Activated CD4-positive, alpha-beta T cell treated with anti-CD3 and anti-CD28 coated beads, Interleukin-2, amount 10 ng/mL, durations not matched to agents 24 days and 14 days (primary cell): ENCODE data around the gene DAB1. TPM values are rescaled to one million over a fixed set of nuclear protein-coding genes. Genes with fewer than 3 reads are reported as not detected.

ENCODE experiments used
- DNase-seq: peaks from one replicate; pipeline ENCODE4 v3.0.0; 2022
- H3K27ac Mint-ChIP-seq: one replicate; pipeline ENCODE4 v1.8.0; 2022; ENCODE audit warnings: mild to moderate bottlenecking, mixed read lengths
- H3K27me3 Mint-ChIP-seq: one replicate; pipeline ENCODE4 v1.8.0; 2022; ENCODE audit warnings: mixed read lengths
- H3K36me3 Mint-ChIP-seq: one replicate; pipeline ENCODE4 v1.8.0; 2022; ENCODE audit warnings: low read depth, mild to moderate bottlenecking, mixed read lengths
- H3K4me1 Mint-ChIP-seq: one replicate; pipeline ENCODE4 v1.8.0; 2021; ENCODE audit warnings: mixed read lengths
- H3K4me3 Mint-ChIP-seq: one replicate; pipeline ENCODE4 v1.8.0; 2022; ENCODE audit warnings: mild to moderate bottlenecking, moderate library complexity, mixed read lengths
- H3K9me3 Mint-ChIP-seq: one replicate; pipeline ENCODE4 v1.8.0; 2021; ENCODE audit warnings: mixed read lengths
- intact Hi-C: fragments of 100-400 bp; cut with micrococcal nuclease; formaldehyde crosslinking; loops from one replicate; pipeline ENCODE4 v1.15.1; 2023
- total RNA-seq: library from RNA; stranded (reverse); gene quantifications from 2 replicates; pipeline ENCODE4 v1.2.3, GENCODE V29; 2022

DAB1 gene
- total RNA-seq, 1 donor from 2014 or later, result not detected

DNA sequence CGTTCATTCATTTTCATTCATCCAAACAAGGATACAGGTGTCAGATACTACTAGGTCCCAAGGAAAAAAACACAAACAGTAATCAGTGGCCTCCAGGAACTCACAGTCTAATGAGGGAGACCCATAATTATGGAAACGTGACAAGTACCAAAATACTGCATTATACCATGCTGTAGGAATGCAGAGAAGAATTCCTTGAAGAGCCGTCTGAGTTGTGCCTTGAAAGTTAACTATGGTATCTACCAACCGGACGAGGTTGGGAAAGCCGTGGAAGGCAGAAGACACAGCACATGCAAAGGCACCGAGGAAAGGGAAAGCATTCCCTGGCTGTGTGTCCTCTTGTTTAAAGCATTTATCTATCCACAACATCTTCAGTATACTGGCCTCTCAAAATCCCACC is 206.0 kb downstream of the DAB1 start:
- intact Hi-C loops, result no loop called here
- Mint-ChIP-seq H3K4me1 (no peaks in the 10 kb centered on the region), H3K27ac (no peak overlapping the region), H3K27me3 (no peaks in the 10 kb centered on the region), H3K9me3 (peaks cover 3% of the 10 kb centered on the region), H3K36me3 (no peaks in the 10 kb centered on the region), H3K4me3 (no peak overlapping the region)
- DNase-seq, result no peak

DNA sequence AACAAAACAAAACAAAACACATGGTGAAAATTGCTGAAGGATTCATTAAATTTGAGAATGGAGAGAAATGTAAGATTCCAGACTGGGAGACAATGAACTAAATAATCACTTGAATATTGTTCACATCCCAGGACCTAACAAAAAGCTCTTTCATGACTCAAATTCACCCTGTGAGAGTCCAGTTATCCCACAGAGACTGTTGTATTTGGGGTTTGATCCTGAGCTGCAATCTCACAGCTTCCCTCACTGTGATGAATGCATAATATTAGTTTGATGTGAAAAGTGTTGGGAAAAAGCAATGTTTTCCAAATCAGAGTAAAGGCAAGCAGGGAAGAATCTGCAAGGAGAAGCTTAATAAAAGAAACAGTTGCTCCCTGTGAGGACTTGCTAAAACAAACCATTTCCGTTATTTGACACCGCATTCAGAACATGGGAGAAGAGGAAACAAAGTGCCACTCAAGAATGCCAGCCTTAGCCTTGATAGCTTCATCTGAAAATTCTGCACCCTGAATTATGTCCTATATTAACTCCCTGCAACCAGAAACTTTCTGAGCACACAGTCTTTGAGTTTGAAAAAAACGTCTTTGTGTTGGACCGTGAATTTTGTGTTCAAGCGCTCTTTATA is 208.8 kb downstream of the DAB1 start:
- H3K4me3 Mint-ChIP-seq, result no peak overlapping the region
- intact Hi-C loops, result no loop called here
- no peaks in the 10 kb centered on the region for H3K9me3 Mint-ChIP-seq
- H3K36me3 Mint-ChIP-seq, result no peaks in the 10 kb centered on the region
- no peaks in the 10 kb centered on the region for H3K4me1 Mint-ChIP-seq
- H3K27ac Mint-ChIP-seq, result no peak overlapping the region
- no peaks in the 10 kb centered on the region for H3K27me3 Mint-ChIP-seq
- no peak for DNase-seq

DNA sequence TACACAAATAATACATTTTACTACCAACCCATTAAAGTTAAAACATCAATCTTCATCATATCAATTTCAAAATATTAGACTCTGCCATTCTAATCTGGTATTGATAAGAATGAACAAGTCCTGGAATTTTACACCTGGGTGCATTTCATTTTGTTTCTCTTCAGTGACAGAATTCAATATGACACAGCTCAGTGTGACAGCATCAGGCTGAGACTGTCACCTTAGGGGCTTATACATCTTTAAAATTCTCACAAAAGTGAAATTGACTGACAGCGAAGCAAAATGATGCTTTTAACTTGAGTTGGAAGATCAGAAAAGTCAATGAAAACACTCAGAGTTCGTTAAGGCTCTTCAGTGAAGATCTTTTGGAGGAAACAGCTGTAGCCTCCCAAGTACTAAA is 213.0 kb downstream of the DAB1 start:
- no peak for DNase-seq
- Mint-ChIP-seq H3K27ac (no peak overlapping the region), H3K4me1 (no peaks in the 10 kb centered on the region), H3K36me3 (no peaks in the 10 kb centered on the region), H3K27me3 (no peaks in the 10 kb centered on the region), H3K4me3 (no peak overlapping the region), H3K9me3 (no peaks in the 10 kb centered on the region)
- intact Hi-C loops, result no loop called here

DNA sequence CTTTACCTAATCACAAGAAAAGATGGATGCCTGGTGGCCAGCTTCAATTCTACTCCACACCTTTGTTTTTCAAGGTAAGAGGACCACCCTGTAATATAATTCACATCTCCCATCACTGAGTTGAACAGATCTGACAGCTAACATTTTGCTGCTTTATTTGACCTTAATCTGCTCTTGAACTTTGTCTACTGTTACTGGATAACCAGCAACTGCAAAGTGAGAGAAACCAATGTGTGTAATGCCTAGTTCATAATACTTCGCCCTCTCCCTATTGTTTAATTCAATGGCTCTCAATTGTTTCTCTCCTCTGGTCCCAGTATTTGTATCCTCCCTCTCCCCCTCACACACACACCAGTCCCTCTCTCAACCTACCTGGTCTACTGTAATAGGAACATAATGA is 214.4 kb downstream of the DAB1 start:
- no peak overlapping the region for H3K4me3 Mint-ChIP-seq
- no peak overlapping the region for H3K27ac Mint-ChIP-seq
- H3K36me3 Mint-ChIP-seq, result no peaks in the 10 kb centered on the region
- intact Hi-C loops, result no loop called here
- H3K27me3 Mint-ChIP-seq, result no peaks in the 10 kb centered on the region
- no peaks in the 10 kb centered on the region for H3K9me3 Mint-ChIP-seq
- no peaks in the 10 kb centered on the region for H3K4me1 Mint-ChIP-seq
- DNase-seq, result no peak

- Mint-ChIP-seq H3K9me3 (no peaks in the 10 kb centered on the region), H3K4me3 (no peak overlapping the region), H3K36me3 (no peaks in the 10 kb centered on the region), H3K4me1 (no peaks in the 10 kb centered on the region), H3K27ac (no peak overlapping the region), H3K27me3 (no peaks in the 10 kb centered on the region)
- intact Hi-C loops, result no loop called here
- DNase-seq, result no peak
Observed at GRCh38 chr1:57208741-57209302, 215.0 kb downstream of the DAB1 start.

GRCh38 chr1:57206038-57206437 is 217.8 kb downstream of the DAB1 start:
- H3K4me1 Mint-ChIP-seq, result no peaks in the 10 kb centered on the region
- DNase-seq, result no peak
- intact Hi-C loops, result no loop called here
- no peaks in the 10 kb centered on the region for H3K36me3 Mint-ChIP-seq
- H3K9me3 Mint-ChIP-seq, result no peaks in the 10 kb centered on the region
- no peak overlapping the region for H3K4me3 Mint-ChIP-seq
- H3K27me3 Mint-ChIP-seq, result no peaks in the 10 kb centered on the region
- no peak overlapping the region for H3K27ac Mint-ChIP-seq

DNA sequence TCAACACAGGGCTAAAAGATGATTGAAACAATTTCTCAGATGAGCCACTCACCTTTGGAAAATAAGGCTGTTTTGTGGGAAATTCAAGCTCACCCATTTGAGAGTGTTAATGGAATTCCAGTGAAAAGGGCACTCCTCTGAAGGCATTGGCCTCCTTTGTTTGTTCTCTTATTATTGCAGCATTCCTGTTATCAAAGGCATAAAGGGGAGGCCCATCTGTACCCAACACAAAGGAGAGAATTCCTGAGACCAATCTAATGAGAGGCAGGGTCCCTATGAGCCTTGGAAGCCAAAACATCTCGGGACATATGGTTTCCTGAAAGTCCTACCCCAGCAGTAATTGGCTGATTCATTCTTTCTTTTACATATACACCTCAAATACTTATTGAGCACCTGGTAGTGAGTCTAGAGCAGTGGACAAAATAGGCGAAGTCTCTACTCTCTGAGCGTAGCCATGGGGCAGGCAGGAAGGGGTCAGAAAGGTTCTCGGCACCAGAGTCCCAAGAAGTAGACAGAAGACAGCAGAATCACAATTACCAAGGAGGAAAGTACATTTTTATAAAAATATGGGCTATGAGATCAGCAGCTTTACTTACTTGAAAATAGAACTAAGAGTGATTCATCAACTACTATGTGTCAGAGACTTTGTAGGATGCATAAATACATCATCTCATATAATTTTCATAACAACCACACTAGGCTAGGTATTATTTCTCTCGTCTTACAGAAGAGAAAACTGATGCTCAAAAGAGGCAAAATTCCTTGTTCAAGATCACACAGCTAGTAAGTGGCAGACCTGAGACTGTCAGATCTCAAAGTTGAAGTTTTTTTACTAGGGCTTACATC is 218.7 kb downstream of the DAB1 start:
- no peaks in the 10 kb centered on the region for H3K36me3 Mint-ChIP-seq
- no peak for DNase-seq
- no peaks in the 10 kb centered on the region for H3K9me3 Mint-ChIP-seq
- no peaks in the 10 kb centered on the region for H3K27me3 Mint-ChIP-seq
- no peak overlapping the region for H3K4me3 Mint-ChIP-seq
- intact Hi-C loops, result no loop called here
- no peak overlapping the region for H3K27ac Mint-ChIP-seq
- no peaks in the 10 kb centered on the region for H3K4me1 Mint-ChIP-seq

DNA sequence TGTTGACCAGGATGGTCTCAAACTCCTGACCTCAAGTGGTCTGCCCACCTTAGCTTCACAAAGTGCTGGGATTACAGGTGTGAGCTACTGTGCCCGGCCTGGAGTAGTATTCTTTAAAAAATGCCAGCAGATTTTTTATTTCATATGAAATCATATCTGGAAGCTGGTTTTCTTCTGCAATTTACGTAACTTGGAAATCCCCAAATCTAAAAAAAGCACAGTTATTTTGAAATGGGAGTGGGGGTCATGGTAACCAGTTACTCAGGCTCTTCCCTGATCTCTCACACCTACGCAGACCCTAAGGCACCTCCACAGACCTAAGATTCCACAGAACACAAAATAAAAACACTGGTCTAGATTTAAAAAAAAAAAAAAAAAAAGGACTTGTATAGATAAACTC is 219.8 kb downstream of the DAB1 start:
- no peaks in the 10 kb centered on the region for H3K4me1 Mint-ChIP-seq
- H3K36me3 Mint-ChIP-seq, result no peaks in the 10 kb centered on the region
- no peaks in the 10 kb centered on the region for H3K9me3 Mint-ChIP-seq
- H3K4me3 Mint-ChIP-seq, result no peak overlapping the region
- H3K27ac Mint-ChIP-seq, result no peak overlapping the region
- no peaks in the 10 kb centered on the region for H3K27me3 Mint-ChIP-seq
- no peak for DNase-seq
- intact Hi-C loops, result no loop called here

DNA sequence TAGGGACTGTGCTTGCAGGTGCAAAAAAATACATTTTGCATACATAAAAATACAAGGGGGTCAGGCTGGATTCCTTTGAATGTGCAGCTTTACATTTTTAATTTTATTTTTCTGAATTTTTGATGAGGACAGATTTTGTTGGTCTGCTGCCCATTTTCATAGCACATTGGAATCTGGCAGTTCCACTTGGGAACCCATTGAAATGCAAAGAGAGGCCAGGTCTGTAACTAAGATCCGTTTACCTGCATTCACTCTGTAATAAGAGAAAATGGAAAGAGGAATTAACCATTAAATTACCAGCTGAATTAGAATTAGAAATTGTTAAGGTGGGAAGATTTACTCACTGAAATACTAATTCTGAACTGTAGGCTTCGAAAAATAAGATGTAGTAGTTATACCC is 221.6 kb downstream of the DAB1 start:
- Mint-ChIP-seq H3K27me3 (no peaks in the 10 kb centered on the region), H3K36me3 (no peaks in the 10 kb centered on the region), H3K9me3 (no peaks in the 10 kb centered on the region), H3K27ac (no peak overlapping the region), H3K4me1 (no peaks in the 10 kb centered on the region), H3K4me3 (no peak overlapping the region)
- no peak for DNase-seq
- intact Hi-C loops, result no loop called here

- no peaks in the 10 kb centered on the region for H3K27me3 Mint-ChIP-seq
- no peaks in the 10 kb centered on the region for H3K9me3 Mint-ChIP-seq
- H3K4me3 Mint-ChIP-seq, result no peak overlapping the region
- no peaks in the 10 kb centered on the region for H3K4me1 Mint-ChIP-seq
- intact Hi-C loops, result no loop called here
- DNase-seq, result no peak
- H3K36me3 Mint-ChIP-seq, result no peaks in the 10 kb centered on the region
- no peak overlapping the region for H3K27ac Mint-ChIP-seq
Observed at GRCh38 chr1:57198912-57199311, 224.9 kb downstream of the DAB1 start.

DNA sequence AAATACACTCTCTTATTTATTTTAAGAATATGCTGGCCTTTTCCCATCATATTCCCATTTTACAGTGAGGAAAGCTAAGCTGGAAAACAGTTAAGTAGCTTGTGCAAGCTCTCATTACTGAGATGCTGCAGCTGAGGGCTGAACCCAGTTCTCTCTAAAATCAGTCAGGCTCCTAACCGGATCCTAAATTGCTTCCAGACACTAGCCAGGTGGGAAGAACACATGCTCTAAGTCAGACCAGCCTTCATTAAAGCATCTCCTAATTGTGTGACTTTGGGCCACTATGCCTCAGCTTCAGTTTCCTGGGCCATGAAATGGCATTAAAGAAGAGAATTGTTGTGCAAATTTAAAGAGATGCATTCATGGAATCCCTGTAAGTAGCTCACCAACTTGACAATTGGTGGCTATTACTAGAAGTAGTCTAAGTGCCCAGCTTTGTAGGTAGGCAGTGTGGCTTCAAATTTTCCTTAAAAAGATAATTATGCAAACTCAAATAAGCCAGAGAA is 228.4 kb downstream of the DAB1 start:
- intact Hi-C loops, result no loop called here
- Mint-ChIP-seq H3K9me3 (no peaks in the 10 kb centered on the region), H3K36me3 (no peaks in the 10 kb centered on the region), H3K4me3 (no peak overlapping the region), H3K27me3 (no peaks in the 10 kb centered on the region), H3K4me1 (no peaks in the 10 kb centered on the region), H3K27ac (no peak overlapping the region)
- no peak for DNase-seq

GRCh38 chr1:57192222-57192621 is 231.6 kb downstream of the DAB1 start:
- H3K27ac Mint-ChIP-seq, result no peak overlapping the region
- H3K4me3 Mint-ChIP-seq, result no peak overlapping the region
- intact Hi-C loops, result no loop called here
- H3K9me3 Mint-ChIP-seq, result no peaks in the 10 kb centered on the region
- H3K4me1 Mint-ChIP-seq, result no peaks in the 10 kb centered on the region
- H3K27me3 Mint-ChIP-seq, result no peaks in the 10 kb centered on the region
- no peaks in the 10 kb centered on the region for H3K36me3 Mint-ChIP-seq
- DNase-seq, result no peak

- Mint-ChIP-seq H3K36me3 (no peaks in the 10 kb centered on the region), H3K9me3 (no peaks in the 10 kb centered on the region), H3K27ac (no peak overlapping the region), H3K27me3 (no peaks in the 10 kb centered on the region), H3K4me3 (no peak overlapping the region), H3K4me1 (no peaks in the 10 kb centered on the region)
- DNase-seq, result no peak
- intact Hi-C loops, result no loop called here
Observed at GRCh38 chr1:57190898-57191297, 233.0 kb downstream of the DAB1 start.

DNA sequence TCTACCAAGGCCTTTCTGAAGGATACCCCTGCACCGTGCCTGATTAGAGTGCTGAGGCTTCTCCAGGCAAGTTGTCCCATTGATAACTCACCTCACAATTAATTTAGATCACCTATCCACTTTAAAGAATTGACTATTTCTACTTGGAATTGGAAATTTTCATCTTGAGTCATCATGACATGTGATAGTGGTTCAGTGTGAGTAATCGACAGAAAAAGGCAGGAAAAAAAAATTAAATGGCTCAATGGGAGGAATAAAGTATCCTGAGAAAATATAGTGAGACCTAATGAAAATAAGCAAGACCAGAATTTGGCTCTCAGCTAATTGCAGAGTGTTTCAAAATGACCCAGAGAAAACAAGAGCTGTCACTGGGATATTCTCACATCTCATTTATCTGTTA is 235.7 kb downstream of the DAB1 start:
- H3K9me3 Mint-ChIP-seq, result no peaks in the 10 kb centered on the region
- intact Hi-C loops, result no loop called here

More for the DNA sequence above, 235.7 kb downstream of the DAB1 start:
- Mint-ChIP-seq H3K27me3 (no peaks in the 10 kb centered on the region), H3K4me3 (no peak overlapping the region), H3K27ac (no peak overlapping the region), H3K36me3 (no peaks in the 10 kb centered on the region), H3K4me1 (no peaks in the 10 kb centered on the region)
- no peak for DNase-seq
